Endothelial cell (in vitro differentiated cells): ENCODE measurements around the gene PAN2. TPM values are rescaled to one million over a fixed set of nuclear protein-coding genes. Genes with fewer than 3 reads are reported as not detected.

ENCODE experiments used
- DNase-seq: peaks from one replicate; pipeline ENCODE4 v3.0.0; 2021; ENCODE audit warnings: low spot score
- H3K27ac Mint-ChIP-seq: one replicate; pipeline ENCODE4 v1.8.0; 2021; ENCODE audit warnings: mixed read lengths, inconsistent platforms; ENCODE audit not compliant: unreplicated experiment
- H3K27me3 Mint-ChIP-seq: one replicate; pipeline ENCODE4 v1.8.0; 2021; ENCODE audit warnings: mild to moderate bottlenecking, moderate library complexity, mixed read lengths, inconsistent platforms; ENCODE audit not compliant: unreplicated experiment
- H3K36me3 Mint-ChIP-seq: one replicate; pipeline ENCODE4 v1.8.0; 2021; ENCODE audit warnings: mild to moderate bottlenecking, low read depth, mixed read lengths, inconsistent platforms; ENCODE audit not compliant: unreplicated experiment
- H3K4me1 Mint-ChIP-seq: one replicate; pipeline ENCODE4 v1.8.0; 2021; ENCODE audit warnings: mild to moderate bottlenecking, mixed read lengths, inconsistent platforms; ENCODE audit not compliant: unreplicated experiment
- H3K4me3 Mint-ChIP-seq: one replicate; pipeline ENCODE4 v1.8.0; 2021; ENCODE audit warnings: mild to moderate bottlenecking, mixed read lengths, inconsistent platforms; ENCODE audit not compliant: unreplicated experiment
- H3K9me3 Mint-ChIP-seq: one replicate; pipeline ENCODE4 v1.8.0; 2021; ENCODE audit warnings: mixed read lengths, inconsistent platforms; ENCODE audit not compliant: unreplicated experiment
- long read RNA-seq: library from polyadenylated mRNA; unstranded; transcript quantifications from one replicate; pipeline ENCODE4 v2.0.0, GENCODE V29; 2020; ENCODE audit not compliant: unreplicated experiment
- total RNA-seq: library from RNA; stranded (reverse); fragmentation: NEBNext Ultra II Directional; extraction: Animal tissue kit (Norgen Biotek cat#: 25700); gene quantifications from one replicate; pipeline ENCODE4 v1.2.1, GENCODE V29; 2021; ENCODE audit not compliant: unreplicated experiment
- TF ChIP-seq, protein P1 (sequence below): fragments of 200-600 bp; sonication (generic); IDR thresholded peaks from one replicate; pipeline ENCODE4 v1.5.0; 2021; ENCODE audit warnings: antibody characterized with exemption; ENCODE audit not compliant: unreplicated experiment

The PAN2 gene, protein sequence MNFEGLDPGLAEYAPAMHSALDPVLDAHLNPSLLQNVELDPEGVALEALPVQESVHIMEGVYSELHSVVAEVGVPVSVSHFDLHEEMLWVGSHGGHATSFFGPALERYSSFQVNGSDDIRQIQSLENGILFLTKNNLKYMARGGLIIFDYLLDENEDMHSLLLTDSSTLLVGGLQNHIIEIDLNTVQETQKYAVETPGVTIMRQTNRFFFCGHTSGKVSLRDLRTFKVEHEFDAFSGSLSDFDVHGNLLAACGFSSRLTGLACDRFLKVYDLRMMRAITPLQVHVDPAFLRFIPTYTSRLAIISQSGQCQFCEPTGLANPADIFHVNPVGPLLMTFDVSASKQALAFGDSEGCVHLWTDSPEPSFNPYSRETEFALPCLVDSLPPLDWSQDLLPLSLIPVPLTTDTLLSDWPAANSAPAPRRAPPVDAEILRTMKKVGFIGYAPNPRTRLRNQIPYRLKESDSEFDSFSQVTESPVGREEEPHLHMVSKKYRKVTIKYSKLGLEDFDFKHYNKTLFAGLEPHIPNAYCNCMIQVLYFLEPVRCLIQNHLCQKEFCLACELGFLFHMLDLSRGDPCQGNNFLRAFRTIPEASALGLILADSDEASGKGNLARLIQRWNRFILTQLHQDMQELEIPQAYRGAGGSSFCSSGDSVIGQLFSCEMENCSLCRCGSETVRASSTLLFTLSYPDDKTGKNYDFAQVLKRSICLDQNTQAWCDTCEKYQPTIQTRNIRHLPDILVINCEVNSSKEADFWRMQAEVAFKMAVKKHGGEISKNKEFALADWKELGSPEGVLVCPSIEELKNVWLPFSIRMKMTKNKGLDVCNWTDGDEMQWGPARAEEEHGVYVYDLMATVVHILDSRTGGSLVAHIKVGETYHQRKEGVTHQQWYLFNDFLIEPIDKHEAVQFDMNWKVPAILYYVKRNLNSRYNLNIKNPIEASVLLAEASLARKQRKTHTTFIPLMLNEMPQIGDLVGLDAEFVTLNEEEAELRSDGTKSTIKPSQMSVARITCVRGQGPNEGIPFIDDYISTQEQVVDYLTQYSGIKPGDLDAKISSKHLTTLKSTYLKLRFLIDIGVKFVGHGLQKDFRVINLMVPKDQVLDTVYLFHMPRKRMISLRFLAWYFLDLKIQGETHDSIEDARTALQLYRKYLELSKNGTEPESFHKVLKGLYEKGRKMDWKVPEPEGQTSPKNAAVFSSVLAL
- 55.7 TPM for total RNA-seq
- long read RNA-seq, full-length matches to known transcripts = 3 of 5 reads
- long read RNA-seq, partial matches to known transcripts = 1 of 5 reads
- long read RNA-seq, other reads (novel, unspliced or antisense) = 1 of 5 reads

- TF ChIP-seq, protein P1, sequence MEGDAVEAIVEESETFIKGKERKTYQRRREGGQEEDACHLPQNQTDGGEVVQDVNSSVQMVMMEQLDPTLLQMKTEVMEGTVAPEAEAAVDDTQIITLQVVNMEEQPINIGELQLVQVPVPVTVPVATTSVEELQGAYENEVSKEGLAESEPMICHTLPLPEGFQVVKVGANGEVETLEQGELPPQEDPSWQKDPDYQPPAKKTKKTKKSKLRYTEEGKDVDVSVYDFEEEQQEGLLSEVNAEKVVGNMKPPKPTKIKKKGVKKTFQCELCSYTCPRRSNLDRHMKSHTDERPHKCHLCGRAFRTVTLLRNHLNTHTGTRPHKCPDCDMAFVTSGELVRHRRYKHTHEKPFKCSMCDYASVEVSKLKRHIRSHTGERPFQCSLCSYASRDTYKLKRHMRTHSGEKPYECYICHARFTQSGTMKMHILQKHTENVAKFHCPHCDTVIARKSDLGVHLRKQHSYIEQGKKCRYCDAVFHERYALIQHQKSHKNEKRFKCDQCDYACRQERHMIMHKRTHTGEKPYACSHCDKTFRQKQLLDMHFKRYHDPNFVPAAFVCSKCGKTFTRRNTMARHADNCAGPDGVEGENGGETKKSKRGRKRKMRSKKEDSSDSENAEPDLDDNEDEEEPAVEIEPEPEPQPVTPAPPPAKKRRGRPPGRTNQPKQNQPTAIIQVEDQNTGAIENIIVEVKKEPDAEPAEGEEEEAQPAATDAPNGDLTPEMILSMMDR = peak; percentile 62
- Mint-ChIP-seq H3K36me3 (no peaks in the 10 kb centered on the region), H3K27ac (peak within 1 kb of the TSS; percentile 99), H3K4me1 (peaks cover 28% of the 10 kb centered on the region), H3K4me3 (peak within 1 kb of the TSS; percentile 93), H3K9me3 (no peaks in the 10 kb centered on the region), H3K27me3 (peaks cover 10% of the 10 kb centered on the region)
- DNase-seq = peak; percentile 84
Observed at GRCh38 chr12:56333679-56334489, at the start of gene PAN2. PAN2 (minus strand) TSS chr12:56334000; CDS start chr12:56333094, 906 bp downstream.

GRCh38 chr12:56382611-56383010, 48.8 kb upstream of the PAN2 start:
- Mint-ChIP-seq H3K9me3 (no peaks in the 10 kb centered on the region), H3K36me3 (no peaks in the 10 kb centered on the region), H3K27me3 (peaks cover 2% of the 10 kb centered on the region), H3K4me3 (no peak overlapping the region), H3K4me1 (peaks cover 2% of the 10 kb centered on the region), H3K27ac (no peak overlapping the region)
- DNase-seq = no peak
- TF ChIP-seq, protein P1 = no peak

DNA sequence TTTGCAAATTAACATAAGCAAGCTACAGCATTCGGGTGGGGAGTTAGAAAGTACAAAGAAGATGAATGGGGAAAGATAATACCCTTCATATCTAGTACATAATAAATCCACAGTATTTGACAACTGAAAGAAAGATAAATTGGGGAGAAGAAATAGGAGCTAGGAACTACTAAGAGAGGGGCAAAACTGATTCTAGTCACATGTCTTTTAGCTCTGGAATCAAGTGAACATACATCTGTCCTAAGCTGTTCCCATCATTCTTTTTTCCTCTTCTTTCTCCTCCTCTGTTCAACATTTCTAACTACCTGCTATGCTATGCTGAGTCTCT, 44.2 kb upstream of the PAN2 start:
- TF ChIP-seq, protein P1 = no peak
- Mint-ChIP-seq H3K4me1 (peaks cover 9% of the 10 kb centered on the region), H3K9me3 (no peaks in the 10 kb centered on the region), H3K4me3 (no peak overlapping the region), H3K27ac (no peak overlapping the region), H3K27me3 (peaks cover 2% of the 10 kb centered on the region), H3K36me3 (no peaks in the 10 kb centered on the region)
- no peak for DNase-seq

- Mint-ChIP-seq H3K27ac (no peak overlapping the region), H3K27me3 (peaks cover 2% of the 10 kb centered on the region), H3K36me3 (no peaks in the 10 kb centered on the region), H3K4me1 (peaks cover 9% of the 10 kb centered on the region), H3K4me3 (no peak overlapping the region), H3K9me3 (no peaks in the 10 kb centered on the region)
- TF ChIP-seq, protein P1 = no peak
- DNase-seq = no peak
Observed at GRCh38 chr12:56377310-56377988, 43.6 kb upstream of the PAN2 start.
